Inflammatory macrophage treated with lipopolysaccharide for 4 hours (primary cell): Measurements from ENCODE around the gene DPP10.

Experiments used
- DNase-seq: peaks from one replicate; pipeline ENCODE4 v3.0.0-alpha.2; 2020

Gene DPP10

DNA sequence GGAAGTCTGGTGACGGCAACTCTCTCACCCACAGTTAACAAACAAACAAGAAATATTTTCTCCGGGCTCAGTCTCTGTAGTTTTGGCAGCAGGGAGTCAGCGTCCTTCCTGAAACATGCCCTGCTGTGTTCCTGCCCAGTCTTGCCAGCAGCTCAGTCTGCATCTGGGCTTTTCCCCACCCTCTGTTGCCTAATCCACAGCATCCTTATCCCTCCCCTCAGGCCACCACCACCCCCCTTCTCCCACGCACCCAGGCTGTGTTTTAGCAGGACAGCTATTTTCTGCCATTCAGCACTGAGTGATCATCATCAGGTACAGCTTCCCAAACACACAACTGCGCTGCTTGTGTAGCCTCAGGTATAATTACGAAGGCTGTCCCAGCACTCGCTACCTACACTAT, 168.2 kb downstream of the DPP10 start:
- no peak for DNase-seq

DNA sequence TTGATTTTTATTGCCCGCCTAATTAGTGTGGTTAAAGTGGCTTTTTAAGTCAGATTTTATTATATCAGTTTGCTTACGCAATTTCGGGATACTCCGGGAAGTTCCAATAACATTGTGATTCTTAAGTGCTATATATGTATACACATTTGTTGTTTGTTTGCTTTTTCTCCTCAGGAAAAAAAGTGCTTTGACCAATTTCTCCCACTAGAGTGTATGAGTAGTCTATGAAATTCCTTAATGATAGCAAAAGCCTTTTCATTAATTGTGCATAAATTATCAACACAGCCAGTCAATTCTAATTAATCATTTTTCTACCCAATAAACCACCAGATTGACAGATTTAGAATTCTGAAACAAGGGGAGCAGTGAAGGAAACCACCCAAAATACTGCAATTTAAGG, 172.2 kb downstream of the DPP10 start:
- no peak for DNase-seq

DNA sequence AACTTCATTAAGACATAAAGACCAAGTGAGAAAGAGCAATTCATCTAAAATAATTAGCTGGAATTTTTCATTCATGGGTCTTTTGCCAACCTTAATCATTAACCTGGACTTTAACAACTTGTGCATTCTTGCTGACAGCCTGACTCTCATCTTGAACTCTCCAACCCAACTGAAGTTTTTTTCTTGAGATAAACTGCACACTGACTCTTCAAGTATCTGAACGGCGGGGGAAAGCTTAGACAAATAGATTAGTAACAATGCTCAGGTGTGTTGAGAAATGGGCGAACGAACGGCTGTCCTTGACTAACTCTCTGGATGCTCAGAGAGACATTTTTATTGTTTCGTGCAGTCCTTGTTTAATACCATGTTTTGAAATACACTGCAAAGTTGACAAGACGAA, 186.0 kb downstream of the DPP10 start:
- no peak for DNase-seq

DNA sequence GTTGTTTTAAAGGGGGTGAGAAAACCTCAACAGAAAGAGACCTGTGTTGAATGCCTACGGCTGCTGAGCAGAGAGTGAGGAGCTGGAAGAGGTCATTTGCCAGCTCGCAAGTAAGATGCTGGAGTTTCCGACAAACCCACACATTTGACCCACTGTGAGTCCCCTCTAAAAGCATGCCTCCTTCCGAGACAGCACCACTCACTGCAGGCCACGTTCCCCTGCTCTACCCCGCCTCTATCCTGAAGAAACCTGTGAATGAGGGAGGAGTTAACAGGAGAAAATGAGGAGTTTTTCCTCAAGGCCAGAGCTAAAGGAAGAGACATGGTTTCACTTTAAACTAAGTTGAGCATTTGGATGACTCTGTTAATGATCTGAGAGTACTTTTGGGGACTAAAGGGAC, 188.7 kb downstream of the DPP10 start:
- DNase-seq = no peak

DNA sequence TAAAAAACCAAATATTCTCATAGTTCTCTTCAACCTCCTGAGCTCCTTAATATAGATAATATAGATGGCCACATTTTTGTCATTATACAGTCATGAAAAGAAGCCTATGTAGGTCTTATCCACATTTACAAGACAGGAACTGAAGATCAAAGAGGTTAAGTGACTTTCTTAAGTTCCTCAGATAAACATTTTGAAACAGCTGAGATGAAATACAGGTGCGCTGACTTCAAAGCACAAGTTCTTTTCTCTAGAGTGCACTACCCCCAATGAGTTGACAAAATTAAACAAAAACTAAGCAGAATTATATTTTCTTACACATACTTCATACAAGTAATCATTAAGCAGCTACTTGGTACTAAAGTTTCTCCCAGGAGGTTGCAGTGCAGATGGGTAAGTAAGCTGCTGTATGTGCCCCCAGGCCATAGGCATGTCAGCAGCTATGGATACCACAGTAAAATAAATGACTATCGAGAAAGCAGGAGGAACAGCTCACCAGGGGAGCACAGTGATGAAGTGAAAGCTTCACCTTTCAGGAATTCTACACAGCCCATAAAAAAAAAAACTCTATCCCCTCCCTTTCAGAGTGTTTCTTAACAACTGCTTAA, 199.8 kb downstream of the DPP10 start:
- no peak for DNase-seq

DNA sequence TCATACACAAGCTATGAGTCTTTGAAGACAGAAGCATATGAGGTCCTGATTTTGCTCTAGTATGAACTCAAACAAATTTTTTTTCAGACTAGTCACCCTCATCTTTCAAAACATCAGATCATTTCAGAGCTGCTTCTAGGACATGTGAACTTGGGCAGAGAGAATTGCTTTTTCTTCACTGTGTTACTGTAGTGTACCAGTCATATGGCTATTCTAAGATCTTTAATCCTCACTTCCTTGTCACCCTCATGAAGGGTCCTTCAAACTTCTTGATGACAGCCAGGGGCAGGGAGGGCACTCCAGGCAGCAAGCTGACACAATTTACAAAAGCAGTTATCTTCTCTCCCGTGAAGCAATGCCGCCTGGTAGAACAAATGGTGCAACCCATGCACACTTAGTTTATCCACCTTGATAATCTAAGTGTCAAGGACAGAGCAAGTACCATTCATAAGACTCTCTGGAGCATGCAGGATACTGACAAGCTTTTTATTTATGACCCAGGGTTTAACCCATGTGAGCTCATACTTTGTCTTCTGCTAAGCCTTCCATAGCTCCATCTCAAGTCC, 200.6 kb downstream of the DPP10 start:
- no peak for DNase-seq

DNA sequence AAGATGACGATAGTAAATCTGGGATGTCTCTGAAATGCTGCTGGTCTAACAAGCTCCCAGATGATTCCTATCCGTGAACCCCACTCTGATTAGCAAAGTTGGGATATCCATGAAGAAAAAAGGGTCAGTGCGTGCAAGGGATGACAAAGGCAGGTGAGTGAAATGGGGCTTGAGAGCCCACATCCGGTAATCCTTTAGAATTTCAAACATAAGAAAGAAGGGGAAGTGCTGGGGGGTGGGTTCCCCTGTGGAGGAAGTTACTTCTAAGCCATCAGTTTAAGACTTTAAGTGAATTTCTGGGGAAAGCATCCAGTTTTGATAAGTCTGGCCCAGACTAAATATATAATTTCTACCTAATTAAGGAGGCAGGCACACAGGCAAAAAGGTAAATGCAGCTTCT, 209.5 kb downstream of the DPP10 start:
- DNase-seq = no peak

DNA sequence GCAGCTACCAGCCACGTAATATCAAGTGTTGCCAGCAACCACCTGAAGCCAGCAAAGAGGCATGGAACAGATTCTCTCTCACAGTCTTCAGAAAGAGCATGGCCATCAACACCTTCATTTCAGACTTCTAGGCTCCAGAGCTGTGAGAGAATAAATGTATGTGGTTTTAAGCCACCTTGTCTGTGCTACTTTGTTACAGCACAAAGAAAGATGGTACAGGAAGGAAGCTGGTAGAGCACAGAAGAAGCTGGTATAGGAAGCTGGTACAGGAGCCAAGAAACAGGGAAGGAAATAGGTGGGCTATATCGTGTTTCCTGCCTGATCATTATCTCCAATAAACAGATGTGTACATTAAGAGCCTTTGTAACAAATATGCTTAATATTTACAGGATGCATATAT, 217.4 kb downstream of the DPP10 start:
- no peak for DNase-seq

DNA sequence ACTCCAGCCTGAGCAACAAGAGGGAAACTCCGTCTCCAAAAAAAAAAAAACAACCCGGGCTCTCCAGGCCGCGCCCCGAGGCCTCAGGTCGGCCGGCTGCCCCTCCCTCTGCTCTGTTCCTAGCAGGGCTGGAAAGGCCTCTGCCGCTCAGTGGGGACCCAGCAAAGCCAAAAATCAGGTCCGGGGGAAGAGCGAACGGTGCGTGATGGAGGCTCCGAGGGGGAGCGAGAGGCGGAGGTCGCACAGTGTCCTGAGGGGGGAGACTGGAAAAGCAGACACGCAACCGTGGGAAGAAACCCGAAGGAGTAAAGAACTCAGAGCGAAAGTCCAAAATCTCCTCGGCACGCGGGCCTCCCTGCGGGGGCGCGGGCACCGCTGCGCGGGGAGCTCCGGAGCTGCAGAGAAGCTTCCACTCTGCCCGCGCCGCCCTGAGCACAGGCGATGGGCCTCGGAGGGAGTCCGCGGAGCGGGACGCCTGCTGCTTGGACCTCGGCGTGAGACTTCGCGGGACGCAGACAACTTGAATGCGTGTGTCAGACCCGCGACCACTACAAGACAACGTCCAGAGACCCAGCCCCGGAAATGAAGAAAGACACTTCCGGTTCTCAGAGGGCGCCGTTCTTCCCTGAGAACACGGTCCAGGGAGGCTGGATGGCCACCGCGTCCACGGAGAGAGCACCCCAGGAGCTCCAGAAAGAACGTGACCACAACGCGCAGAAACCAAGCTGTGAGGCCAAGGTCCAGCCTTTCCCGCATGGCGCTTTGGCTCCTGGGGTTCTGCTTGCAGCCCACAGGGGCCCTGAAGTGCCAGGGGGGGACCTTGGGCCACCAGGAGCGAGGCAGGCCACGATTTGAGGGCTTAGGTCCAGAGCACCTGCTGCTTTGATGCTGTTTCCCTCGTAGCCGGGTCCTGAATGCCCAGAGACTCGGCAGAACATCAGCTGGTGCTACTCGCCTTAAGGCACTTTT, 219.8 kb downstream of the DPP10 start:
- no peak for DNase-seq

DNA sequence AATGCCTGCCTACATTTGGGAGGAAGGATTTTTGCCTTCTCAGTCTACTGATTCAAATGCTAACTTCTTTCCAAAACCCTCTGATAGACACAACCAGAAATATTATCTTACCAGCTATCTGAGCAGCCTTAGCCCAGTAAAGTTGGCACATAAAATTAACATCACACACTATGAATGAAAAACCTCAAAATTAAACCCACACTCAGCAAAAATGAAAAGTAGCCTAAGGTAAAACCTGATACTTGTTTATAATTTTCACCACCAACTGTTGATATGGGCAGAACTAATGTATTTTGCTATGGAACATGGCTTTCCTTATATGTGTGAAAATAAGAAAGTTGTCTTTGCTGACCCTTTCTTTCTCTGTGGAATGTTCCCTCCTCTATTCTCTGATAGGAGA, 226.0 kb downstream of the DPP10 start:
- DNase-seq = no peak

DNA sequence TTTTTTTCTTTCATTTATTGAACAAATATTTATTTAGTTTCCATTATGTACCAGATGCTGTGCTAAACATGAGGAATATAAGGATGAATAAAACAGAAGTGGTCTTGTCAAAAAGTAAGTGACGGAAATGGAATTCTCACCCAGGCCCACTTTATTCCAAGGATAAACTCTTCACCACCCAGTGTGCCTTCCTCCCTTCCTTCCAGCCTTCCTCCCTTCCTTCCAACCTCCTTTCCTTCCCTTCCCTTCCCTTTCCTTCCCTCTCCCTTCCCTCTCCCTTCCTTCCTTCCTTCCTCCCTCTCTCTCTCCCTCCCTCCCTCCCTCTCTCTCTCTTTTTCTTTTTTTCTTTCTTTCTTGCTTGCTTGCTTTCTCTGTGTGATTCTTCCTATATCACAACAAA, 240.8 kb downstream of the DPP10 start:
- DNase-seq = no peak

DNA sequence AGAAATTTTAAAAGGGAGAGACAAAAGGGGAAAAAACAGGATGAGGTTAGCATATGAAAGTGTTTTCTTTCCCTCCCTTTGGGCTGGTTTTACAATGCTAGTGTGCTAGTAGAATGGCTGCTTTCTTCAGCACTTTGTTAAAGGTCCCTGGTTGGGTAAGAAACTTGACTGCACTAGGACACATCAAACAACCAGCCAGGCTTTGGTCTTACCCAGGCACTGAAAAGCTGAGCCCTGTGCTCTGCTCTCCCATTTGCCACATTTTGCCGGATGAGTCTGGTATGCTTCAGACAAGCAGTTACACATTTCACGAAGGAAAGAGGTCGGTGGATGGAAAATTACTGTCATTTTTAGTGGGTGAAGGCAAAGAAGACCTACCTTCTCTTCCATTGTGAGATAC, 242.0 kb downstream of the DPP10 start:
- DNase-seq = no peak

DNA sequence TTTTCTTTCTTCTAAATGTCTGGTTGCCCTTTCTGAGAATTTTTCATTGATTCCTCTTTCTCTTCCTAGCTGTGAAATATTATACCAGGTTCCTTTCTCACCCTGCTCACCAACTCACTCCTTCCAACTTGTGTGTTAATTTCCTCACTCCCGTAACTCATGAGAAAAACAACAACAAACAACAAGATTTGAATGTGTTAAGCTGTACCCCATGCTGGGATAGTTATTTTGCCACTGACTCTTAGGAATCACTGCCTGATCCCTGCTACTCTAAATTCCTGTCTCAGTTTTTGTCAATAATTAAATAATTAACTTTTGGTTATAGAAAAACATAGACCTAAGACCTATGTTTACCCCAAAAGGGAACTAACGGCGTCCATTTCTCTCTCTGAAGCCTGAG, 242.7 kb downstream of the DPP10 start:
- DNase-seq = no peak

DNA sequence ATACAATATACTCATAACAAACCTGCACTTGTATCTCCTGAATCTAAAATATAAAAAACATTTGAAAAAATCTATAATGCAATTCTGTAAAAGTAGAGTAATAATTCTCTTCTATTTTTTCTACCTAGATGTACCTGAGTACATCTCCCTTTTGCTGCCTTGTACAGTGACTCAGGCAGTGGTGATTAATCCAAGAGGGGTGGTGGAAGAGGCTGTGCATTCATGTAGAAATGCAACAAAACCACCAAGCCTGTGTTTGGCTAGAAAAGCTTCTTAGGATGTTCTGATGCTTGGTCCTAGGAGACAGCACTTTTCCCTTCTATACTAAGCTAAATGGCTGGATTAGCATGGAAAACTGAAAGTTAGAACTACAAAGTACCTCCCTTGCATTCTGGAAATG, 245.8 kb downstream of the DPP10 start:
- no peak for DNase-seq

DNA sequence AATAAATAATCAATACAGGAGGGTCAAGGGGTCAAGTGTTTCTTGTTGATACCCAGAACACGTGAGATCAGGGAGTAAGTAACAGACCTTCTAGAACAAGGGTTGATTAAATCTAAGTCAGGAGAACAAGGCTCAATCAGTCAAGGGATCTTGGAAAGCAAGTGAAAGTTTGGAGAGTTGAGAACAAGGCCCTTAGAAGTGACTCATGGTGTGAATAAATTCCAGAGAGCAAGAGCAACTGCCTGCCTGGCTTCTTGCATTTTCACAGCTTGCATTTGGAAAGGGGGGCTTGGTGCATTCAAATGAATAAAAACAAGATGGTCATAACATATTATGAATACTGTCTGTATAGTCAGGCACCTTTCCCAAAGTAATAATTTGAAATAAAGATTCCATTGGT, 256.1 kb downstream of the DPP10 start:
- DNase-seq = no peak

DNA sequence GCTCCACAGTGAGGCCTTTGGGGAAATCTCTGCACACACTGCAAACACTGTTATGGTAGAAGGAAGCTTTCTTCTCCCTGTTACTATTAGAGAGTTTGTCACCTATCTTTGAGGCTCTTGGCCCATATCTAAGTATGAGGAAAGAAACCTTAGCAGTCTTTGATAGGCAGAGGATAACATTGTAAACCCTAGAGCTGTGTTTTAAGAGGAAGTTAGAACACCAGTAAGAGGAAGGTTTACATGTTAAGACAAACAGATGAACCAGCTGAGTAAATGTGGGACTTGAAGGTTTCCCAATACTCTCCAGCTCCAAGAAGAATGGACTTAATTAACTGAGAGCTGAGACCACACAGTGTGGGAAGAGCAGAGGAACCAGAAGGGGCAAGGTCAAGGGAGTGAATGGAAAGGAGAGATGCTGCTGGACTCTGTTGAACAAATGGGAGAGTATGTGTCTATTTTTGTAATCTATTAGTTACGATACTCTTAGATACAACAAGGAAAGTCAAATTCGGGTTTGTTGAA, 257.0 kb downstream of the DPP10 start:
- DNase-seq = no peak

DNA sequence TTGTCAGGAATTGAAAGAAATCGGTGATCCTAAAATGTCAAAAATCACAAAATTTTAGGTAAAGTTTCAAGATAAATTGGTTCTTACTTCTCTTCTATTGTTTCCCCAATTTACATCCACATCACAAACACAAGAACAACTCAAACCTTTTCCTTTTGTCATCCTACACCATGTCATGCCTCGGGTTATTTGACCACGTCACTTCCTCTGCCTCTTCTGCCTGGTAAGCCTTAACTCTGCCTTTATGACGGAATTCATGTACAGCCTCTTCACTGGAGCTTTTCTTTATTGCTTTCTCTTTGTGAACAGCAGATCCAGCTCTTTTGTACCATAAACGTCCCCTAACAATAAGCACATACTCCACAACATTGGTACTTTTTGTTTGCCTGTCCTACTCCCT, 258.0 kb downstream of the DPP10 start:
- no peak for DNase-seq

DNA sequence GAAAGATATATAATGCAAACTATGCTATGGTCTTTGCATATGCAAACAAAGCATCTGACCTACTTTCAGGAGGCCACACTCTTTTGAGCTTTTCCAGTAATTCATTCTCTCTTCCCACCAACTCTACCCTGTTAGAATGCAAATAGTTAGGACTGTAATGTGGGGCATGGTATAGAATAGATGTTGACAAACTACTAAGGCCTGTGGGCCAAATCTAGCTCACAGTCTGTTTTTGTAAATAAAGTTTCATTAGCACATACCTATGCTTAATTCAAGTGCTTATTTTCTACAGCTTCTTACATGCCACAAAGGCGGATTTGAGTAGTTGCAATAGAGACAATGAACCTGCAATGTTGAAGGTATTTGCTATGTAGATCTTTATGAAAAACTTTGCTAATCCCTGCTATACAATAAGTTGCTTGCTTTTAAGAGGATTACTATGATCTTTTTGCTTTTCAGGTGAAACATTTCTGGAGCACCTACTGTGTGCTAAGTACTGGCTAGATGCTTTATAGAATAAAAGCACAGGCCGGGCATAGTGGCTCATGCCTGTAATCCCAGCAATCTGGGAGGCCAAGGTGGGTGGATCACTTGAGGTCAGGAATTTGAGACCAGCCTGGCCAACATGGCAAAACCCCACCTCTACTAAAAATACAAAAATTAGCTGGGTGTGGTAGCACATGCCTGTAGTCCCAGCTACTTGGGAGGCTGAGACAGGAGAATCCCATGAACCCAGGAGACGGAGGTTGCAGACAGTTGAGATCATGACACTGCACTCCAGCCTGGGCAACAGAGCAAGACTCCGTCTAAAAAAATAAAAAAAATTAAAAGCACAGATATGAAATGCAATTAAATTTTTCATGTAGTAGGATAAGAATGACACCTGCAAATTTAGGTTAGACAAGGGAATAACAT, 267.8 kb downstream of the DPP10 start:
- DNase-seq = no peak

DNA sequence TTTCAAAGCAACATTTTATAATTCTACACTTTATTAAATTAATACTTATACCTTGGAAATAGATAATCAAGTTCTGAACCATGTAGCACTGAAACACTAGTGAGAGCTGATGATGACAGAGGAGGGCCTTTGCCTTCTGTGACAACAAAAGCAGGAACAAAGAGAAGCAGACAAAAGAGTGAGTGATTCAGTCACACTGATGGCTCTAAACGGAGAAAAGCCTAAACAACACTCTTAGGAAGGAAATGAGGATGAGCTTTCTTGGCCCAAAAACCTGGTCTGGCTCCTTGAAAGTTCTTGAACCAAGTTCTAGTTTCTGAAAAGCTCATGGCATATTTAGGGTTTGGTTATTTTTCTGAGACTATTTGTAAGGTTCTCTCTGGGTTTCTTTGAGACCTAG, 271.9 kb downstream of the DPP10 start:
- no peak for DNase-seq

DNA sequence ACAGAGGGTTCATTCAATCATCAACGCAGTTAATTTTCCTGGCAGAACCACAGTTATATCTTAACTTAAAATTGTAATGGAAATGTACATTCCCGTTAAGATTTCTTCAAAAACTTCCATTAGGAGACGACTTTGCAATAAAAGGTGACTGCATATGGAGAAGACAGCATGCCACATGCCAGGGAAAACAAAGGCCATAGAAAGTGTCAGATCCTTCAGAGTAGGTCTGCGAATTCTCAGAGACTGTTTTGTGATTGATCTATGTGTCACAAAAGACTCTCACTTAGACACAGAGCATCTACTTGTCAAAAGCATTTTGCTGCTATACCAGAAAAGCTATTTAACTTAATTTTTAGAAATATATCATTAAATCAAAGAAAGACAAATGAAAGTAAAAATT, 274.6 kb downstream of the DPP10 start:
- no peak for DNase-seq

DNA sequence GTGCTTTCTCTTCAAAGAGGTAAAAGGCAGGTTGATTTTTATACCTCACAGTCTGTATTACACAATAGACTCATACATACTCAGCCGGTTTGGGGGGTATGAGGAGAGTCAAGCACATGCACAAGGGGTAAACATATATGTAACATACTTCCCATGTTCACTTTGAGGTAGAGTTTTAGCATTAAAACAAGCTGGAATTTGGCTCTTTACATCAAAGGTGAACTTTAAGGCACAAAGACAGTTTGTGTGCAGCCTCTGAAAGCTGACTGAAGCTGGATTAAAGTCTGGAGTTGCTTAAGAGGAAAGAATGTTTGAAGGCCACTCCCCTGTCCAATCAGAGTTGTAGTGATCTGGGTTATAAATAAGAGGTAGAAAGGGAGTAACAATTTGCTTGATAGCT, 282.0 kb downstream of the DPP10 start:
- no peak for DNase-seq

DNA sequence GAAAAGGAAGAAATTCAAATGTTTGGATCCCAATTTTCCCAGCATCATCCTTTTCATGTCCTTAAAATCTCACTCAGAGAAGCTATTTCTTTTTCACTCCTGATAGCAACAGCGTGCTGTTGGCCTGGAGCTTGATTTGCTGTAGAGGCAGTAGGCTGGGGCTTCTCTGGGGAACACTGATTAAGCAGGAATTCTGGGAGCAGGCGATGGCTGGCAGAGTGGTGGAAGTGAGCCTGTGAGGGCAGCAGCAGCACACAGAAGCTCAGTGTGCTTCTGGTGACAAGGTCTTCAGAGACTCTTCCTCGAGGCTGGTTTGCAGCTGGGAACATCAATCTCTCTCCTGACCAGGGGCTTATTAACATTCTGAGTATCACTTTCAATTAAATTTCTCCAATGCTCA, 284.6 kb downstream of the DPP10 start:
- DNase-seq = no peak

DNA sequence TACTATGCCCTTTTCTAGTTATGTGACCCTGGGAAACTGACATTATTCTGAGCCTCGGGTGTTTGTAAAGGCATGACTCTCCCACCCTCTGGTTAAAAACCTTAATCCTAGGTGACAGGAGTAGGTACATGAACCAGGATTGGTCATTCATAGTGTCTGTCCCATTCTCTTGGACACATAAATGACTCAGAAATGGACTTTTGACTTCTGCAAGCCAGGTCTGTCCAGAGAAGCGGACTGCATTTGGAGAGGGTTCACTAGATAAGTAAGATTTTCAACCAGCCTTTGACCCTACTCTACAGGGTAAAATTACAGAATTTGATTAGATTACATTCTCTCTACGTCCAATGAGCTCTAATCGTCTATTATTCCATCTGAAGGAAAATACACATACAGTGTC, 285.9 kb downstream of the DPP10 start:
- DNase-seq = no peak
